AG04450 (cell line): ENCODE data around the gene PLEKHG2. TPM values are rescaled to one million over a fixed set of nuclear protein-coding genes. Genes with fewer than 3 reads are reported as not detected.

ENCODE experiments used
- CTCF ChIA-PET: fragments of 300-600, 350-600 bp; formaldehyde crosslinking; extraction: SDS; loops from one replicate; lab custom pipeline; 2022; ENCODE audit warnings: antibody characterized with exemption, inconsistent platforms; lab: Charles Lee
- POLR2A ChIA-PET: fragments of 350-600 bp; formaldehyde crosslinking; extraction: SDS; loops from one replicate; lab custom pipeline; 2021; ENCODE audit warnings: antibody characterized with exemption, inconsistent platforms; lab: Yijun Ruan, JAX
- DNase-seq: peaks from one replicate; pipeline ENCODE4 v3.0.0-alpha.2; 2011; ENCODE audit warnings: low read depth, low spot score
- H3K27ac ChIP-seq: one replicate; pipeline ENCODE4 v1.5.1; 2012; ENCODE audit warnings: low read depth, low read length, control low read depth
- H3K27me3 ChIP-seq: one replicate; pipeline ENCODE4 v1.6.0; 2012; ENCODE audit warnings: low read length; ENCODE audit not compliant: control insufficient read depth, insufficient read depth
- H3K4me3 ChIP-seq: 2 replicates; pipeline ENCODE4 v1.5.1; 2011; ENCODE audit warnings: mild to moderate bottlenecking, low read depth, low read length, control low read depth
- H3K9me3 ChIP-seq: 2 replicates; pipeline ENCODE4 v1.5.1; 2012; ENCODE audit warnings: low read length; ENCODE audit not compliant: control insufficient read depth, insufficient read depth
- polyA minus RNA-seq: library from RNA; depleted of rRNA, polyadenylated mRNA; stranded (reverse); fragments of >200 nt; gene quantifications from 2 replicates; pipeline ENCODE4 v1.2.3, GENCODE V29; 2011; rRNA and poly(A)+ RNA removed
- polyA plus RNA-seq: library from polyadenylated mRNA; depleted of rRNA; stranded (reverse); fragments of >200 nt; gene quantifications from 2 replicates; pipeline ENCODE4 v1.2.3, GENCODE V29; 2011; rRNA removed
- TF ChIP-seq, protein P1 (sequence below): IDR thresholded peaks from 2 replicates; pipeline ENCODE4 v1.5.1; 2011; ENCODE audit warnings: low read depth, low read length, control low read depth, inconsistent platforms

The PLEKHG2 gene, protein sequence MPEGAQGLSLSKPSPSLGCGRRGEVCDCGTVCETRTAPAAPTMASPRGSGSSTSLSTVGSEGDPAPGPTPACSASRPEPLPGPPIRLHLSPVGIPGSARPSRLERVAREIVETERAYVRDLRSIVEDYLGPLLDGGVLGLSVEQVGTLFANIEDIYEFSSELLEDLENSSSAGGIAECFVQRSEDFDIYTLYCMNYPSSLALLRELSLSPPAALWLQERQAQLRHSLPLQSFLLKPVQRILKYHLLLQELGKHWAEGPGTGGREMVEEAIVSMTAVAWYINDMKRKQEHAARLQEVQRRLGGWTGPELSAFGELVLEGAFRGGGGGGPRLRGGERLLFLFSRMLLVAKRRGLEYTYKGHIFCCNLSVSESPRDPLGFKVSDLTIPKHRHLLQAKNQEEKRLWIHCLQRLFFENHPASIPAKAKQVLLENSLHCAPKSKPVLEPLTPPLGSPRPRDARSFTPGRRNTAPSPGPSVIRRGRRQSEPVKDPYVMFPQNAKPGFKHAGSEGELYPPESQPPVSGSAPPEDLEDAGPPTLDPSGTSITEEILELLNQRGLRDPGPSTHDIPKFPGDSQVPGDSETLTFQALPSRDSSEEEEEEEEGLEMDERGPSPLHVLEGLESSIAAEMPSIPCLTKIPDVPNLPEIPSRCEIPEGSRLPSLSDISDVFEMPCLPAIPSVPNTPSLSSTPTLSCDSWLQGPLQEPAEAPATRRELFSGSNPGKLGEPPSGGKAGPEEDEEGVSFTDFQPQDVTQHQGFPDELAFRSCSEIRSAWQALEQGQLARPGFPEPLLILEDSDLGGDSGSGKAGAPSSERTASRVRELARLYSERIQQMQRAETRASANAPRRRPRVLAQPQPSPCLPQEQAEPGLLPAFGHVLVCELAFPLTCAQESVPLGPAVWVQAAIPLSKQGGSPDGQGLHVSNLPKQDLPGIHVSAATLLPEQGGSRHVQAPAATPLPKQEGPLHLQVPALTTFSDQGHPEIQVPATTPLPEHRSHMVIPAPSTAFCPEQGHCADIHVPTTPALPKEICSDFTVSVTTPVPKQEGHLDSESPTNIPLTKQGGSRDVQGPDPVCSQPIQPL (N-terminal part only)
- 12.3 and 19.1 TPM in 2 replicates for polyA plus RNA-seq
- 27.4 and 38.3 TPM in 2 replicates for polyA minus RNA-seq

DNA sequence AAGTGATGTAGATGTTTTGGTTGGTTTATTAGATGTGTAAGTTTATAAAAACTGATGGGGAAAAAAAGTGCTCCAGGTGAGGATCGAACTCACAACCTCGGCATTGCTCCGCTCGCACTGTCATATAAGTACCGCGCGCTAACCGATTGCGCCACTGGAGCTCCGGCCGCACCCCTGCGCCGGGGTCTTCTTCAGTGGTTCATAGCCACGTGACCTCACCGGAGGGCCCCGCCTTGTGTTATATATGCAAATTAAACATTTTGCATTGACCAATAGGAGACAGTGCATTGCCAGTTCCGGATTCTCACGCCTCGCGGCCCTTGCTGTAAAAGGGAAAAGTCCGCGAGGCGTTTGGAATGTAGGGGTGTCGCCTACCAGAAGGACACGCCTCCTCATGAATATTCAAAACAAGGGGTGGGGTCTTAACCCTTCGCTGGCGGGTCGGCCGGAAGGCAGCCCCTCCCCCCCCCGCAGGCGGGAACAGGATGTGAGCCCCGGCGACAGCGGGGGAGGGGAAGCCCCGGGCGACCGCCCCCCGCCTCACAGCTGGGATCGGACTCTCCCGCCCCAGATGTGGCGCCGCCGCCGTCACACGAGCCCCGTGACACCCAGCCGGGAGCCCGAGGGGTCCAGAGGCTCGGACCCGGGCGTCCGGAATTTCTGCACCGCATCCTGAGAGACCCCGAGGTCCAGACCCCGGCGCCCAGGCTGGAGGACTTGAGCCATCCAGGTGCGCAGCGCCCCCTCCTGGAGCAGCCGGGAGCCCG lies at the start of gene PLEKHG2:
TSS of gene PLEKHG2 (plus strand) at position 570 of the 767 bp plus-strand sequence. CDS start 1,418 bp downstream, outside the sequence.
- H3K4me3 ChIP-seq = peak within 1 kb of the TSS; percentile 84
- TF ChIP-seq, protein P1, sequence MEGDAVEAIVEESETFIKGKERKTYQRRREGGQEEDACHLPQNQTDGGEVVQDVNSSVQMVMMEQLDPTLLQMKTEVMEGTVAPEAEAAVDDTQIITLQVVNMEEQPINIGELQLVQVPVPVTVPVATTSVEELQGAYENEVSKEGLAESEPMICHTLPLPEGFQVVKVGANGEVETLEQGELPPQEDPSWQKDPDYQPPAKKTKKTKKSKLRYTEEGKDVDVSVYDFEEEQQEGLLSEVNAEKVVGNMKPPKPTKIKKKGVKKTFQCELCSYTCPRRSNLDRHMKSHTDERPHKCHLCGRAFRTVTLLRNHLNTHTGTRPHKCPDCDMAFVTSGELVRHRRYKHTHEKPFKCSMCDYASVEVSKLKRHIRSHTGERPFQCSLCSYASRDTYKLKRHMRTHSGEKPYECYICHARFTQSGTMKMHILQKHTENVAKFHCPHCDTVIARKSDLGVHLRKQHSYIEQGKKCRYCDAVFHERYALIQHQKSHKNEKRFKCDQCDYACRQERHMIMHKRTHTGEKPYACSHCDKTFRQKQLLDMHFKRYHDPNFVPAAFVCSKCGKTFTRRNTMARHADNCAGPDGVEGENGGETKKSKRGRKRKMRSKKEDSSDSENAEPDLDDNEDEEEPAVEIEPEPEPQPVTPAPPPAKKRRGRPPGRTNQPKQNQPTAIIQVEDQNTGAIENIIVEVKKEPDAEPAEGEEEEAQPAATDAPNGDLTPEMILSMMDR = peak; percentile 75
- H3K27me3 ChIP-seq = no peaks in the 10 kb centered on the region
- POLR2A ChIA-PET = interaction anchor here (1.0 to 2.3 kb wide), 8 partner anchors 9 to 70 kb away, joined by 3 to 27 read pairs (median 7); partner anchors contain the start of genes MED29, PAF1, RPS16 and SAMD4B
- H3K9me3 ChIP-seq = peaks cover 8% of the 10 kb centered on the region; the same call in 1 of the 2 replicates
- CTCF ChIA-PET = interaction anchor here (1.0 to 2.2 kb wide), 6 partner anchors 9 to 32 kb away, joined by 3 to 67 read pairs (median 6); partner anchors contain the start of gene RPS16
- H3K27ac ChIP-seq = peak within 1 kb of the TSS; percentile 92
- DNase-seq = peak; percentile 100

DNA sequence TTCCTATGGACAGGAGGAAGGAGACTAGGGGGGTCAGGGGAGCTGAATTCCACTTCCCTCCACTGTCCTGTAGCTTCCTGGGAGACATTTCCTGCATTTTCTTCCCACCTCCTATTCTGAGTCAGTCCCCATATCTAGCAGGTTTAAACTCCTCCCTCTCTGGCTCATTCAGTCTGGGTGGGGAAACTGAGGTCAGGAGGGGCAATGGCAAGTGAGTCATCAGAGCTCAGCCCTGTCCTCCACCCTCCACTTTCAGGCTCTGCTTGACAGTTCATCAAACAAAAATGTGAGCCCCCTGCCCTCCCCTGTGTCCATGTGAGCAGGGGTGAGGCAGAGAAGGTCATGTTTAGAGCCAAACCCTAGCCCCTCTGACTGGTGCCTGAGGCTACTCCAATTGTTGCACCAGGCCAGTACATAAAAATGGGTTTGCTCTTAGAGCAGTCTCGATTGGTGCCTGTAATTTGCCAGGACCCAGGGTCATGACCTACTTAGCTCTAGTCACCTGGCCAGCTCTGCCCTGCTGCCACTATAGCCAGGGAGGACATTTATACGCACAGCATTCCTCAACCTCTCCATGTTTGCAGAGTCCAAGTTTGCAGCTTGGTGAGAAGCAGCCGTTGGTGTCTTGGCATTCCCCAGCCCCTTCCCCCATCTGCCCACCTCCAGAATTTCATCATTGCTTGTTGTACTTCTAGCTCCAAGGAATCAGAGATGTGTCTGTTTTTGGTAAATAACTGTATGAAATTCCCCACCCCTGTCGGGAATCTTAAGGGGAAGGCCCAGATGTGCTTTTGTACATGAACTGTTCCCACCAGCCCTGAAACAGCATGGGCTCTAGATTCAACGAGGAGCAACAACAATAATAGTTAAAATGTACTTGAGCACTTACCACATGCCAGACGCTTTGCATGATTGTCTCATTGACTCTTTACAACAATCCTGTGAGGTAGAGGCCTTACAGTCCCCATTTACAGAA lies 49.5 kb upstream of the PLEKHG2 start:
- ChIA-PET CTCF (interaction anchor here (0.9 to 1.7 kb wide), 2 partner anchors 21 to 35 kb away, joined by 3 to 12 read pairs; partner anchors contain the start of gene SAMD4B), POLR2A (interaction anchor here (0.6 kb wide), 1 partner anchor 76 kb away, joined by 4 read pairs; no protein-coding TSS in a partner anchor)
- no peak for DNase-seq
- H3K27ac ChIP-seq = peak overlapping the region; percentile 86
- H3K27me3 ChIP-seq = no peaks in the 10 kb centered on the region
- H3K4me3 ChIP-seq = no peak overlapping the region
- TF ChIP-seq, protein P1 = no peak
- no peaks in the 10 kb centered on the region for H3K9me3 ChIP-seq

- H3K27me3 ChIP-seq = no peaks in the 10 kb centered on the region
- no peak for DNase-seq
- peak overlapping the region; percentile 86 for H3K27ac ChIP-seq
- ChIA-PET POLR2A (interaction anchor here (0.6 kb wide), 1 partner anchor 941 kb away, joined by 4 read pairs; no protein-coding TSS in a partner anchor), CTCF (interaction anchor here (0.8 kb wide), 1 partner anchor 434 kb away, joined by 3 read pairs; the partner anchor contains the start of genes MRPS12 and SARS2)
- no peaks in the 10 kb centered on the region for H3K9me3 ChIP-seq
- no peak overlapping the region for H3K4me3 ChIP-seq
- TF ChIP-seq, protein P1 = no peak
These were observed 48.5 kb upstream of the PLEKHG2 start for GRCh38 chr19:39363901-39364457.
